ENCODE data around the gene FOSB. TPM values are rescaled to one million over a fixed set of nuclear protein-coding genes. Genes with fewer than 3 reads are reported as not detected.

FOSB gene
- total and polyA plus RNA-seq, 2 donors from 2014 or later = 0.73 to 0.98 TPM

DNA sequence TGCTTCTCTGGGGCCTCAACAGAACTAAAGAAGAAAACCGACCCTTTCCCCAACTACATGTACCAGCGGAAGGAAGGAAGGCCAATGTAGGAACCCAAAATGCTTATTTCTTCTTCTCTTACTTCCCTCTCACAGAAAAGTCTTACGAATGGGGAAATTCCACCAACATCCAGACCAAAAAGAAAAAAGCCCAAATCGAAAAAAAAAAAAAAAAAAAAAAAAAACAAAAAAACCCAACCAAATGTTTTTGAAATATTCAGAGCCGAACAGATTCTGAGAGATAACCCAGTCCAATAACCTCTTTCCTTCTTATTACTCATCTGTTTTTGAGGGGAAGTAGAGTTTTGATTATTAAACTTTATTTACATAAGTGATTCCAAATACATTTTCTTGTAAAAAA, 34.3 kb downstream of the FOSB start:
- DNase-seq = no peak
- peaks cover 18% of the 10 kb centered on the region for H3K27me3 ChIP-seq (ENCODE audit: control insufficient read depth, insufficient read depth, low read length)
- H3K27ac ChIP-seq (ENCODE audit: low read depth in 2 of 2, low read length in 2 of 2) = no peak overlapping the region
- H3K4me1 ChIP-seq (ENCODE audit: control insufficient read depth in 2 of 3, insufficient read depth in 2 of 3, low read depth in 1 of 3, low read length in 3 of 3) = peaks cover 0 to 14% (median 0%) of the 10 kb centered on the region in 3 donors
- H3K9me3 ChIP-seq (ENCODE audit: control insufficient read depth in 2 of 3, insufficient read depth in 1 of 3, low read length in 3 of 3) = no peaks in the 10 kb centered on the region
- TF ChIP-seq, protein P1, sequence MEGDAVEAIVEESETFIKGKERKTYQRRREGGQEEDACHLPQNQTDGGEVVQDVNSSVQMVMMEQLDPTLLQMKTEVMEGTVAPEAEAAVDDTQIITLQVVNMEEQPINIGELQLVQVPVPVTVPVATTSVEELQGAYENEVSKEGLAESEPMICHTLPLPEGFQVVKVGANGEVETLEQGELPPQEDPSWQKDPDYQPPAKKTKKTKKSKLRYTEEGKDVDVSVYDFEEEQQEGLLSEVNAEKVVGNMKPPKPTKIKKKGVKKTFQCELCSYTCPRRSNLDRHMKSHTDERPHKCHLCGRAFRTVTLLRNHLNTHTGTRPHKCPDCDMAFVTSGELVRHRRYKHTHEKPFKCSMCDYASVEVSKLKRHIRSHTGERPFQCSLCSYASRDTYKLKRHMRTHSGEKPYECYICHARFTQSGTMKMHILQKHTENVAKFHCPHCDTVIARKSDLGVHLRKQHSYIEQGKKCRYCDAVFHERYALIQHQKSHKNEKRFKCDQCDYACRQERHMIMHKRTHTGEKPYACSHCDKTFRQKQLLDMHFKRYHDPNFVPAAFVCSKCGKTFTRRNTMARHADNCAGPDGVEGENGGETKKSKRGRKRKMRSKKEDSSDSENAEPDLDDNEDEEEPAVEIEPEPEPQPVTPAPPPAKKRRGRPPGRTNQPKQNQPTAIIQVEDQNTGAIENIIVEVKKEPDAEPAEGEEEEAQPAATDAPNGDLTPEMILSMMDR (IDR thresholded peaks at IDR 0.05; ENCODE audit: borderline replicate concordance, extremely low read depth, insufficient read depth) = no peak
- H3K36me3 ChIP-seq (ENCODE audit: control insufficient read depth in 2 of 3, insufficient read depth in 3 of 3, low read length in 3 of 3) = no peaks in the 10 kb centered on the region
- intact Hi-C loops (cut with DNase I) = no loop called here
- no peak for FAIRE-seq
- H3K9ac ChIP-seq (ENCODE audit: low read length in 3 of 3) = no peak overlapping the region
- H3K4me3 ChIP-seq (ENCODE audit: low read length in 3 of 3) = no peak overlapping the region

DNA sequence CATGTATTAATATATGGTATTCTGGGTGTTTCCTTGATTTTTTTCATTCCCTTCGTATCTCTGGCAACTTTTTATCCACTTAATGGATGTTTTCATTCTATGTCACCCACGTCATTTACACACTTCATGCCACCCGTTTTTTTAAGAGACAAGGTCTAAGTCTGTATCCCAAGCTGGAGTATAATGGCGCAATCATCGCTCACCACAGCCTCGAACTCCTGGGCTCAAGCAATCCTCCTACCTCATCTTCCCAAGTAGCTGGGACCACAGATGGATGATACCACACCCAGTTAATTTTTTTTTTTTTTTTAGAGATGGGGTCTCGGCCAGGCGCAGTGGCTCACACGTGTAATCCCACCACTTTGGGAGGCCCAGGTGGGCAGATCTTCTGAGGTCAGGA, 36.1 kb downstream of the FOSB start:
- H3K27me3 ChIP-seq (ENCODE audit: control insufficient read depth, insufficient read depth, low read length) = peaks cover 14% of the 10 kb centered on the region
- no peaks in the 10 kb centered on the region for H3K9me3 ChIP-seq (ENCODE audit: control insufficient read depth in 2 of 3, insufficient read depth in 1 of 3, low read length in 3 of 3)
- no peak overlapping the region for H3K9ac ChIP-seq (ENCODE audit: low read length in 3 of 3)
- FAIRE-seq = no peak
- peaks cover 0 to 6% (median 0%) of the 10 kb centered on the region in 3 donors for H3K4me1 ChIP-seq (ENCODE audit: control insufficient read depth in 2 of 3, insufficient read depth in 2 of 3, low read depth in 1 of 3, low read length in 3 of 3)
- H3K36me3 ChIP-seq (ENCODE audit: control insufficient read depth in 2 of 3, insufficient read depth in 3 of 3, low read length in 3 of 3) = no peaks in the 10 kb centered on the region
- DNase-seq = no peak
- H3K27ac ChIP-seq (ENCODE audit: low read depth in 2 of 2, low read length in 2 of 2) = no peak overlapping the region
- TF ChIP-seq, protein P1 (IDR thresholded peaks at IDR 0.05; ENCODE audit: borderline replicate concordance, extremely low read depth, insufficient read depth) = no peak
- no peak overlapping the region for H3K4me3 ChIP-seq (ENCODE audit: low read length in 3 of 3)
- intact Hi-C loops (cut with DNase I) = no loop called here

- Histone ChIP-seq H3K27me3 (ENCODE audit: control insufficient read depth, insufficient read depth, low read length) (peaks cover 3% of the 10 kb centered on the region), H3K4me3 (ENCODE audit: low read length in 3 of 3) (no peak overlapping the region), H3K9me3 (ENCODE audit: control insufficient read depth in 2 of 3, insufficient read depth in 1 of 3, low read length in 3 of 3) (no peaks in the 10 kb centered on the region), H3K27ac (ENCODE audit: low read depth in 2 of 2, low read length in 2 of 2) (no peak overlapping the region), H3K4me1 (ENCODE audit: control insufficient read depth in 2 of 3, insufficient read depth in 2 of 3, low read depth in 1 of 3, low read length in 3 of 3) (peaks cover 0 to 8% (median 0%) of the 10 kb centered on the region in 3 donors), H3K9ac (ENCODE audit: low read length in 3 of 3) (no peak overlapping the region), H3K36me3 (ENCODE audit: control insufficient read depth in 2 of 3, insufficient read depth in 3 of 3, low read length in 3 of 3) (no peaks in the 10 kb centered on the region)
- DNase-seq (no peak), FAIRE-seq (no peak)
- intact Hi-C loops (cut with DNase I) = no loop called here
- TF ChIP-seq, protein P1 (IDR thresholded peaks at IDR 0.05; ENCODE audit: borderline replicate concordance, extremely low read depth, insufficient read depth) = no peak
Observed at GRCh38 chr19:45505151-45505995, 37.6 kb downstream of the FOSB start.

All from kidney (tissue), 14 donors.